Activated T-cell treated with anti-CD3 and anti-CD28 coated beads, Interleukin-2, amount 50 U/mL, for 48 hours (primary cell): Measurements from ENCODE around the gene PHLPP2.
A peak's percentile ranks its signal among the peaks of the same experiment; 100 is the strongest.

ENCODE experiments used
- DNase-seq, 2 experiments: peaks; one replicate each; pipeline ENCODE4 v3.0.0-alpha.2; 2020

PHLPP2 gene, protein sequence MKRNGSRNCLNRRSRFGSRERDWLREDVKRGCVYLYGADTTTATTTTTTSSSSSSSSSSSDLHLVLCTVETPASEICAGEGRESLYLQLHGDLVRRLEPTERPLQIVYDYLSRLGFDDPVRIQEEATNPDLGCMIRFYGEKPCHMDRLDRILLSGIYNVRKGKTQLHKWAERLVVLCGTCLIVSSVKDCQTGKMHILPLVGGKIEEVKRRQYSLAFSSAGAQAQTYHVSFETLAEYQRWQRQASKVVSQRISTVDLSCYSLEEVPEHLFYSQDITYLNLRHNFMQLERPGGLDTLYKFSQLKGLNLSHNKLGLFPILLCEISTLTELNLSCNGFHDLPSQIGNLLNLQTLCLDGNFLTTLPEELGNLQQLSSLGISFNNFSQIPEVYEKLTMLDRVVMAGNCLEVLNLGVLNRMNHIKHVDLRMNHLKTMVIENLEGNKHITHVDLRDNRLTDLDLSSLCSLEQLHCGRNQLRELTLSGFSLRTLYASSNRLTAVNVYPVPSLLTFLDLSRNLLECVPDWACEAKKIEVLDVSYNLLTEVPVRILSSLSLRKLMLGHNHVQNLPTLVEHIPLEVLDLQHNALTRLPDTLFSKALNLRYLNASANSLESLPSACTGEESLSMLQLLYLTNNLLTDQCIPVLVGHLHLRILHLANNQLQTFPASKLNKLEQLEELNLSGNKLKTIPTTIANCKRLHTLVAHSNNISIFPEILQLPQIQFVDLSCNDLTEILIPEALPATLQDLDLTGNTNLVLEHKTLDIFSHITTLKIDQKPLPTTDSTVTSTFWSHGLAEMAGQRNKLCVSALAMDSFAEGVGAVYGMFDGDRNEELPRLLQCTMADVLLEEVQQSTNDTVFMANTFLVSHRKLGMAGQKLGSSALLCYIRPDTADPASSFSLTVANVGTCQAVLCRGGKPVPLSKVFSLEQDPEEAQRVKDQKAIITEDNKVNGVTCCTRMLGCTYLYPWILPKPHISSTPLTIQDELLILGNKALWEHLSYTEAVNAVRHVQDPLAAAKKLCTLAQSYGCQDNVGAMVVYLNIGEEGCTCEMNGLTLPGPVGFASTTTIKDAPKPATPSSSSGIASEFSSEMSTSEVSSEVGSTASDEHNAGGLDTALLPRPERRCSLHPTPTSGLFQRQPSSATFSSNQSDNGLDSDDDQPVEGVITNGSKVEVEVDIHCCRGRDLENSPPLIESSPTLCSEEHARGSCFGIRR (N-terminal part only)

GRCh38 chr16:71724320-71724751 lies at the start of gene PHLPP2:
Gene PHLPP2, minus strand, starts transcription at chr16:71724701. Its CDS starts 9,906 bp downstream, at chr16:71714795.
- no peak for DNase-seq

GRCh38 chr16:71771571-71771970 lies 47.1 kb upstream of the PHLPP2 start:
- DNase-seq, result no peak

DNA sequence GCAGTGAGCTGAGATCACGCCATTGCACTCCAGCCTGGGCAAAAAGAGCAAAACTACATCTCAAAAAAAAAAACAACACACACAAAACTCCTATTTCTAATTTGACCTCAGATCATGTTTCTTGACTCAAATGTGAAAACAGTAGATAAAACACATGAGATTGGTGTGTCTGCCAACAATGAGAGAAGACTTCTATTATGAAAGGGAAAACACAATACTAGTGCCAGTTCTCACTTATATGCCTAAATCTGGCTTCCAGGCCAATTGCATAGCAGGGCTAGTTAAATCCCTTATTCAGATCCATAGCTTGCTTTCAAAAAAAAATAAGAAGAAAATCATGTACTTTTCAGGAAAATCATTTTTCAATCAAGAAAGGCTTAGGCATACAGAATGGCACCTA lies 44.7 kb upstream of the PHLPP2 start:
- no peak for DNase-seq

- DNase-seq, result no peak
Observed at GRCh38 chr16:71767060-71767900, 42.8 kb upstream of the PHLPP2 start.

GRCh38 chr16:71762186-71762585 lies 37.7 kb upstream of the PHLPP2 start:
- no peak for DNase-seq

GRCh38 chr16:71761097-71761496 lies 36.6 kb upstream of the PHLPP2 start:
- DNase-seq, result no peak

- DNase-seq, result no peak
Observed at GRCh38 chr16:71758293-71758760, 33.8 kb upstream of the PHLPP2 start.

DNA sequence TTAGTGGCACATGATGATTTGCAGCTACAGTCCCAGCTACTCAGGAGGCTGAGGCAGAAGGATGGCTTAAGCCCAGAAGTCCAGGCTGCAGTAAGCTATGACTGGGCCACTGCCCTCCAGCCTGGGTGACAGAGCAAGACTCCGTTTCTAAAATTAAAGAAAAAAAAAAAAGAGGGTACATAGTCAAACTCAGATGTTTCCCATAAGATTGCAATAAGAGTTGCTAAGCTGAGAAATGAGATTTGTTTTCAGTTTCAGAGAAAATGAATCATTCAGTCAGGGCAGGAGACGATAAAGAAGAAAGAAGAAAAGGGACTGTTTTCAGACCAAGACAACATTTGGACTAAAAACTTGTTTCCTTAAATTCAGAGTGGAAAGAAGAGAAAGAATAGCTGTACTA lies 30.2 kb upstream of the PHLPP2 start:
- no peak for DNase-seq

DNA sequence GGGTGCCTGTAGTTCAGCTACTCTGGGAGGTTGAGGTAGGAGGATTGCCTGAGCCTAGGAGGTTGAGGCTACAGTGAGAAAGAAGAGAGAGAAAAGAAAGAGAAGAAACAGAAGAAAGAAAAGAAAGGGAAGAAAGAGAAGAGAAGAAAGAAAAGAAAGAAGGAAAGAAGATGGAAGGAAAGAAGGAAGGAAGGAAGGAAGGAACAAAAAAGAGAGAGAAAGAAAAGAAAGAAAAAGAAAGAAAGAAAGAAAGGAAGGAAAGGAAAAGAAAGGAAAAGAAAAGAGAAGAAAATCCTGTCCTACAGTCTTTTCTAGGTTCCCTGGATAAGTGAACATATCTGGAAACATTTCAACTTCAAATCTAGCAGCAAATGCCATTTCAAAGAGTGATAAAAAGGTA lies 29.6 kb upstream of the PHLPP2 start:
- DNase-seq, result no peak

DNA sequence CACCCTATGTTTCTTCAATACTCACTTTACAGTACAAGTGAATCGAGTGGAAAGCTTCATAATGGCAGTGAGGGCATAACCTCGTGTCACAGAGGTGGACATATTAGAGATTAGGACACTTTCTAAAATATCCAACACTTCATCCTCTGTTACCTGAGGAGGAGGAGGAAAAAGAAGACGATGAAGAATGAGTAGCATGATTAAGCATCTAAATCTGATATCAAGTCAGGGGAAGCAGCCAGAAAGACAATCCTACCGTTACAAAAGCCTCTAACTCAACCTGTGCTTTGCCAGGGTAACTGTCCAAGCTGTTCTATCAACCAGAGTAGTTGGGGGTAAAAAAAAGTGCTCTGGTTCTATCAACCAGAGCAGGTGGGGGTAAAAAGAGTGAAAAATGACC lies 23.7 kb upstream of the PHLPP2 start:
- DNase-seq, result no peak

GRCh38 chr16:71746442-71747046 lies 22.0 kb upstream of the PHLPP2 start:
- DNase-seq, result no peak

GRCh38 chr16:71738855-71739254 lies 14.4 kb upstream of the PHLPP2 start:
- no peak for DNase-seq

DNA sequence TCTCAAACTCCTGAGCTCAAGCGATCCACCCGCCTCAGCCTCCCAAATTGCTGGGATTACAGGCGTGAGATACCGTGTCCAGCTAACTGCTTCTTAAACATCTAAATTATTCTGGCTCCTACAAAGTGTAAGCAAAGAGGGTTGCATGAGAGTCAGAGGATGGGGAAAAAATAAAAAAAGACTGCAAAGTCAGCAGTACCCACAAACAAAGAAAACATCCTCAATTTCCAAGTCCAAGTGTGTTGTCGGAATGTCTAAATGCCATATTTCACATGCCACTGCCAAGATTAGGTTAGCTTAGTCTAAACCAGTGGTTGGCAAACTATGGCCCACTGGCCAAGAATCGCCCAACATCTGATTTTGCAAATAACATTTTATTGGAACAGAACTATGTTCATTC lies 13.0 kb upstream of the PHLPP2 start:
- DNase-seq, result no peak

DNA sequence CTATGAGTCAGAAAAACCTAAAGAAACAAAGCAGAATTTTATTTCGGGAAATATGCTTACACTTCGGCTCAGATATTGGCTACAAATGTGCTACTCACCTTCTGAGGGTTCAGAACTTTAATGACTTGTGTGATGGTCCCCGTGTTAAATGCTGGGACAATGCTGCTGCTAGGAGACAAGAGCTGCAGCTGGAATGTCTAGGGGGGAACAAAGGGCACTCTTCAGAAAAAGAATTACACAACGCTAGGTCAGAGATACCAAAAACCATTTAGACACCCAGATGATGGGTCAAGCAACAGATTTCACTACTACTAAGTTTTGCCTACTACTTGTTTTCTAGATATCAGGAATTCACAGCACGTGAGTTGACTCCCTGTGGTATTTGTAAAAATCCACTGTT lies 10.0 kb upstream of the PHLPP2 start:
- DNase-seq, result no peak

- DNase-seq, result no peak
Observed at GRCh38 chr16:71732587-71732986, 8.1 kb upstream of the PHLPP2 start.

DNA sequence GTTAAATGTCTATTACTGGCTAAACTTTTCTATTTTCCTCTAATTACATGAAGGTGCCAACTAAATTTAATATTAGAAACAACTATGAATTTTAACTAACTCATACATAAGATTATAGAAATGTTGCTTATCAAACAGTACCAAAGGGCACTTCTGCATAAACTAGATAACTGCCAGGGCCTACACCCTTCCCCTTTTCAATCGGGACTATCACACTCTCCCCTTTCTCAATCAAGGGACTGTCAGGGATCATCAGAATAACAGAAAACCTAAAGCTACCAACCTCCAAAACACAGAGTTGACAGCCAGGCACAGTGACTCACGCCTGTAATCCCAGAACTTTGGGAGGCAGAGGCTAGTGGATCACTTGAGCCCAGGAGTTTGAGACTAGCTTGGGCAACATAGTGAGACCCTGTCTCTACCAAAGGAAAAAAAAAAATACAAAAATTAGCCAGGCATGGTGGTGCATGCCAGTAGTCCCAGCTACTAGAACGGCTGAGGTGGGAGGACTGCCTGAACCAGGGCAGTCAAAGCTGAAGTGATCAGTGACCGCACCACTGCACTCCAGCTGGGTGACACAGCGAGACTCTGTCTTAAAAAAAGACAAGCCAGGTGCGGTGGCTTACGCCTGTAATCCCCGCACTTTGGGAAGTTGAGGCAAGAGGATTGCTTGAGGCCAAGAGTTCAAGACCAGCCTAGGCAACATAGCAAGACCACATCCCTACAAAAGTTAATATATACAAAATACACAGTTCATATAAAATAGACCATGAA lies 3.2 kb upstream of the PHLPP2 start:
- DNase-seq, result no peak

DNA sequence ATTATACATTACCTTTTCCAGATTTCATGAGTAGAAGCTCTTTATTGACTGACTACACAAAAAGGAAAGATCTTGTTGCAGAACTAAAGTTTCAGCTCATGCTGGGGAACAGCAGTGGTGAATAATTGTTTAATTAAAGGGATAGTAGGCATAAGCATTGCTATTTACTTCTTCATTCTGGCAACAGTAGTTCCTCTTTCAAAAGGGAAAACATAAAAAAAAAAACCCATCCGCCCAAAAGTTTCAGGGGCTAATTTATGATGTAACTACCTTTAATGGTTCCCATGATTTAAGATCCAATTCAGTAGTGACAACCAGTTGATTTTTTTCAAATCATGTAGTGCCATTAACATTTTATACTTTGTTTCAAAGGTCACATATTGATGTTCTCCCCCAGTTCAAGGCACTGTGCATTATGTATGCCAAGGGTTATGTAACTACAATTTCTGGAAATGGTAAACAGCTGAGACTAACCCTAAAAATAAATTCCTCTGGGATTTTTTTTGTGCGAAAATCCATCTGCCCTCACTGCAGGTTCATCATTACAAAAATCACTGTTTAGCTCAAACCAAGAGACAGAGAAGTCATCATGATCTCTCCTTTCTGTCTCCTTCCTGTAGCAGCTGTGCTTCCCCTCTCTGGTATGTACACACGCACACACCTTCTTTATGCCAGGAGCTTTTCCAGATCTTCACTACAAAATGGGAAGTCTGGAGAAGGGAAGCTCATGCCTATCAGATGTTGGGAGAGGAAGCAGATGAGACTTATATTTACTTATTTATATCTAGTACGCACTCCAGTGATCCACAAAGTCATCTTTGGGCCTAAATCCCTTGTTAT lies 2.2 kb upstream of the PHLPP2 start:
- no peak for DNase-seq

GRCh38 chr16:71723537-71724319 lies 773 bp downstream of the PHLPP2 start:
- DNase-seq, result peak; percentile 83 to 89
